Liver (tissue), 2 donors: Measurements from ENCODE around the gene BEGAIN.

Experiments used
- TAF1 ChIP-seq: conservative IDR thresholded peaks from 2 replicates; pipeline ENCODE4 v1.6.1; 2016; ENCODE audit warnings: antibody characterized with exemption, mild to moderate bottlenecking
- TF ChIP-seq, protein P1 (sequence below): IDR thresholded peaks from 2 replicates; pipeline ENCODE4 v1.6.1; 2016; ENCODE audit warnings: antibody characterized with exemption, mild to moderate bottlenecking
- TF ChIP-seq, protein P2 (sequence below): IDR thresholded peaks from 2 replicates; pipeline ENCODE4 v1.6.1; 2016; ENCODE audit warnings: antibody characterized with exemption
- donor health status: healthy.

DNA sequence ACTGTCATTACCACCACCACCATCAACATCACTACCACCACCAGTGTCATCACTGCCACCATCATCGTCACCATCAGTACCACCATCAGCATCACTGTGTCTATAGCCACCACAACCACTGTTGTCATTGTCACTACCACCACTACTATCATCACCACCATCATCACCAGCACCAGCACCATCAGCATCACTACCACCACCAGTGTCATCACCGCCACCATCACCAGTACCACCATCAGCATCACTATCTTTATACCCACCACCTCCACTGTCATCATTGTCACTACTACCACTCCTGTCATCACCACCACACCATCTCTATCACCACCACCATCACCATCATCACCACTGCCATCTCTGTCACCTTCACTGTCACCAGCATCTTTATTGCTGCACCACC lies 60.6 kb downstream of the BEGAIN start:
- TF ChIP-seq, protein P1, sequence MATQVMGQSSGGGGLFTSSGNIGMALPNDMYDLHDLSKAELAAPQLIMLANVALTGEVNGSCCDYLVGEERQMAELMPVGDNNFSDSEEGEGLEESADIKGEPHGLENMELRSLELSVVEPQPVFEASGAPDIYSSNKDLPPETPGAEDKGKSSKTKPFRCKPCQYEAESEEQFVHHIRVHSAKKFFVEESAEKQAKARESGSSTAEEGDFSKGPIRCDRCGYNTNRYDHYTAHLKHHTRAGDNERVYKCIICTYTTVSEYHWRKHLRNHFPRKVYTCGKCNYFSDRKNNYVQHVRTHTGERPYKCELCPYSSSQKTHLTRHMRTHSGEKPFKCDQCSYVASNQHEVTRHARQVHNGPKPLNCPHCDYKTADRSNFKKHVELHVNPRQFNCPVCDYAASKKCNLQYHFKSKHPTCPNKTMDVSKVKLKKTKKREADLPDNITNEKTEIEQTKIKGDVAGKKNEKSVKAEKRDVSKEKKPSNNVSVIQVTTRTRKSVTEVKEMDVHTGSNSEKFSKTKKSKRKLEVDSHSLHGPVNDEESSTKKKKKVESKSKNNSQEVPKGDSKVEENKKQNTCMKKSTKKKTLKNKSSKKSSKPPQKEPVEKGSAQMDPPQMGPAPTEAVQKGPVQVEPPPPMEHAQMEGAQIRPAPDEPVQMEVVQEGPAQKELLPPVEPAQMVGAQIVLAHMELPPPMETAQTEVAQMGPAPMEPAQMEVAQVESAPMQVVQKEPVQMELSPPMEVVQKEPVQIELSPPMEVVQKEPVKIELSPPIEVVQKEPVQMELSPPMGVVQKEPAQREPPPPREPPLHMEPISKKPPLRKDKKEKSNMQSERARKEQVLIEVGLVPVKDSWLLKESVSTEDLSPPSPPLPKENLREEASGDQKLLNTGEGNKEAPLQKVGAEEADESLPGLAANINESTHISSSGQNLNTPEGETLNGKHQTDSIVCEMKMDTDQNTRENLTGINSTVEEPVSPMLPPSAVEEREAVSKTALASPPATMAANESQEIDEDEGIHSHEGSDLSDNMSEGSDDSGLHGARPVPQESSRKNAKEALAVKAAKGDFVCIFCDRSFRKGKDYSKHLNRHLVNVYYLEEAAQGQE = no peak
- TF ChIP-seq, protein P2, sequence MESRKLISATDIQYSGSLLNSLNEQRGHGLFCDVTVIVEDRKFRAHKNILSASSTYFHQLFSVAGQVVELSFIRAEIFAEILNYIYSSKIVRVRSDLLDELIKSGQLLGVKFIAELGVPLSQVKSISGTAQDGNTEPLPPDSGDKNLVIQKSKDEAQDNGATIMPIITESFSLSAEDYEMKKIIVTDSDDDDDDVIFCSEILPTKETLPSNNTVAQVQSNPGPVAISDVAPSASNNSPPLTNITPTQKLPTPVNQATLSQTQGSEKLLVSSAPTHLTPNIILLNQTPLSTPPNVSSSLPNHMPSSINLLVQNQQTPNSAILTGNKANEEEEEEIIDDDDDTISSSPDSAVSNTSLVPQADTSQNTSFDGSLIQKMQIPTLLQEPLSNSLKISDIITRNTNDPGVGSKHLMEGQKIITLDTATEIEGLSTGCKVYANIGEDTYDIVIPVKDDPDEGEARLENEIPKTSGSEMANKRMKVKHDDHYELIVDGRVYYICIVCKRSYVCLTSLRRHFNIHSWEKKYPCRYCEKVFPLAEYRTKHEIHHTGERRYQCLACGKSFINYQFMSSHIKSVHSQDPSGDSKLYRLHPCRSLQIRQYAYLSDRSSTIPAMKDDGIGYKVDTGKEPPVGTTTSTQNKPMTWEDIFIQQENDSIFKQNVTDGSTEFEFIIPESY = no peak
- no peak for TF ChIP-seq TAF1
